SK-N-SH treated with all-trans-retinoic acid at 6 μM for 48 hours (cell line): ENCODE results near the gene ZAR1L.

ENCODE experiments used
- ATAC-seq: fragments of 200-7000 bp; cut with Tn5 transposase; 3 replicates; pipeline ENCODE4 v1.9.1; 2020; ENCODE audit warnings: mild to moderate bottlenecking, moderate library complexity
- BACH2 ChIP-seq: fragments of 250-450 bp; sonication (Bioruptor Pico); IDR thresholded peaks from 2 replicates; pipeline ENCODE4 v1.9.0; 2021; ENCODE audit warnings: mild to moderate bottlenecking, borderline replicate concordance
- CREB5 ChIP-seq: fragments of 250-450 bp; sonication (Bioruptor Pico); IDR thresholded peaks from 2 replicates; pipeline ENCODE4 v1.5.1; 2020; ENCODE audit warnings: low read depth, mild to moderate bottlenecking, moderate library complexity
- CSDC2 ChIP-seq: fragments of 250-450 bp; sonication (Bioruptor Pico); IDR thresholded peaks from 2 replicates; pipeline ENCODE4 v1.5.0; 2020; ENCODE audit warnings: mild to moderate bottlenecking, moderate library complexity
- CSRNP3 ChIP-seq: fragments of 250-450 bp; sonication (Bioruptor Pico); IDR thresholded peaks from 2 replicates; pipeline ENCODE4 v1.5.1; 2021; ENCODE audit warnings: mild to moderate bottlenecking, moderate library complexity
- ESRRG ChIP-seq: fragments of 250-450 bp; sonication (Bioruptor Pico); IDR thresholded peaks from 2 replicates; pipeline ENCODE4 v1.6.1; 2021; ENCODE audit warnings: mild to moderate bottlenecking
- GLIS3 ChIP-seq: fragments of 250-450 bp; sonication (Bioruptor Pico); IDR thresholded peaks from 2 replicates; pipeline ENCODE4 v1.5.0; 2020; ENCODE audit warnings: mild to moderate bottlenecking, moderate library complexity
- ISL1 ChIP-seq: fragments of 250-450 bp; sonication (Bioruptor Pico); IDR thresholded peaks from 2 replicates; pipeline ENCODE4 v2.1.2; 2022; ENCODE audit warnings: mild to moderate bottlenecking, moderate library complexity
- OSR1 ChIP-seq: fragments of 250-450 bp; sonication (Bioruptor Pico); IDR thresholded peaks from 2 replicates; pipeline ENCODE4 v1.8.0; 2022; ENCODE audit warnings: moderate library complexity, mild to moderate bottlenecking, inconsistent platforms
- PPARA ChIP-seq: fragments of 250-450 bp; sonication (Bioruptor Pico); IDR thresholded peaks from 2 replicates; pipeline ENCODE4 v1.5.0; 2020; ENCODE audit warnings: mild to moderate bottlenecking, borderline replicate concordance
- RARB ChIP-seq: fragments of 250-450 bp; sonication (Bioruptor Pico); IDR thresholded peaks from 2 replicates; pipeline ENCODE4 v1.8.0; 2021; ENCODE audit warnings: mild to moderate bottlenecking, moderate library complexity
- TCF4 ChIP-seq: fragments of 250-450 bp; sonication (Bioruptor Pico); IDR thresholded peaks from 2 replicates; pipeline ENCODE4 v1.8.0; 2021; ENCODE audit warnings: mild to moderate bottlenecking, moderate library complexity, borderline replicate concordance
- TOX ChIP-seq: fragments of 250-450 bp; sonication (Bioruptor Pico); IDR thresholded peaks from 2 replicates; pipeline ENCODE4 v1.8.0; 2021; ENCODE audit warnings: mild to moderate bottlenecking, moderate library complexity, borderline replicate concordance
- ZC3H10 ChIP-seq: fragments of 250-450 bp; sonication (Bioruptor Pico); IDR thresholded peaks from 2 replicates; pipeline ENCODE4 v1.5.1; 2021; ENCODE audit warnings: mild to moderate bottlenecking, moderate library complexity
- ZFP3 ChIP-seq: fragments of 250-450 bp; sonication (Bioruptor Pico); IDR thresholded peaks from 2 replicates; pipeline ENCODE4 v1.5.0; 2020; ENCODE audit warnings: mild to moderate bottlenecking, moderate library complexity
- ZFP30 ChIP-seq: fragments of 450-650 bp; formaldehyde crosslinking; IDR thresholded peaks from 2 replicates; pipeline ENCODE4 v1.5.0; 2022; ENCODE audit warnings: mild to moderate bottlenecking, moderate library complexity
- ZNF565 ChIP-seq: fragments of 450-650 bp; formaldehyde crosslinking; conservative IDR thresholded peaks from 2 replicates; pipeline ENCODE4 v1.5.0; 2020; ENCODE audit warnings: low read depth, mild to moderate bottlenecking, moderate library complexity
- ZNF70 ChIP-seq: fragments of 450-650 bp; formaldehyde crosslinking; IDR thresholded peaks from 2 replicates; pipeline ENCODE4 v1.5.0; 2020; ENCODE audit warnings: mild to moderate bottlenecking, moderate library complexity
- ZNF8 ChIP-seq: fragments of 450-650 bp; formaldehyde crosslinking; IDR thresholded peaks from 2 replicates; pipeline ENCODE4 v1.5.0; 2020; ENCODE audit warnings: mild to moderate bottlenecking, moderate library complexity
- TF ChIP-seq, protein P1 (sequence below): fragments of 250-450 bp; sonication (Bioruptor Pico); IDR thresholded peaks from 2 replicates; pipeline ENCODE4 v1.8.0; 2020; ENCODE audit warnings: mild to moderate bottlenecking, moderate library complexity, borderline replicate concordance
- TF ChIP-seq, protein P2 (sequence below): fragments of 250-450 bp; sonication (Bioruptor Pico); IDR thresholded peaks from 2 replicates; pipeline ENCODE4 v1.5.0; 2020; ENCODE audit warnings: mild to moderate bottlenecking, moderate library complexity
- TF ChIP-seq, protein P3 (sequence below): fragments of 250-450 bp; sonication (Bioruptor Pico); IDR thresholded peaks from 2 replicates; pipeline ENCODE4 v1.8.0; 2021; ENCODE audit warnings: low read depth, mild to moderate bottlenecking, moderate library complexity, borderline replicate concordance

ZAR1L gene

GRCh38 chr13:32281096-32281495, 34.1 kb downstream of the ZAR1L start:
- no peak for TF ChIP-seq RARB (CRISPR knock-in tag)
- TF ChIP-seq ZFP30 = no peak
- TF ChIP-seq, all 23 proteins: peak for 0
- ATAC-seq = no peak

DNA sequence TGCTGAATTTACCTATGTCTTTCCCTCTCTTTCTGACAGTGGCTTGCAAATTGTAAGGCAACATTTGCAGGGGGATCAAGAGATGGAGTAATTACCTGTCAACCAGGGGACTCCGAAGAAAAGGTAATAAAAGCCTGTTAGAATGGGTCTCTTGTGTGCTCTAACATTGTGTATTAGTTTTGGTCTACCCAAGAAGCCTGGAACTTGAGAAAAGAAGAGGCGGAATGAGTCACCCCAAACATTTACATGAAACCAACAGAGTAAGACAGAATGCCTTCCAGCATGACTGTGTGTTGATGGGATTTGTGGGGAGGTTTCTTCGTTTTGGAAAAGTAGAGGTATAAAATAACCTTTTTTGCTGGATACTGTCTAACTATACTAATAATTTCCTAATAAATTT, 36.7 kb downstream of the ZAR1L start:
- no peak for ATAC-seq

DNA sequence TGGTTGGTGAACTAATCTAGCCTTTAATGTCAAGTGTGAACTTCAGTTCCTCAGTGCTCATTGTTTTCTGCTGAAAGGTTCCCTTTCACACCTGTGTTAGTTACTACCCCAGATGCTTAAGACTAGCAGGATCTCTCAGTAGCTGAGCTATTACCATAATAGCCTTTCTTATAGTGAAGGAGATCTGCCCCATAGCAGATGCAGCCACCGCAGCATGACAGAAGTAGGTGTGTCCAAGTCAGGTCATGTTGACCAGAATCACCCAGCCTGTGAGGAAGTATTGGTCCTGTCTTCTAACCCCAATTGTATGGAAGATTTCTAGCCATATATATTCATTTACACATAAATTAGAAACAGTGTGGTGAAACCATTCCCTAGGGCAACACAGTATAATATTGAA, 37.3 kb downstream of the ZAR1L start:
- ATAC-seq = no peak
- TF ChIP-seq TCF4 (CRISPR knock-in tag) = no peak
- no peak for TF ChIP-seq ISL1 (CRISPR knock-in tag)
- no peak for TF ChIP-seq OSR1 (CRISPR knock-in tag)
- TF ChIP-seq, protein P1, sequence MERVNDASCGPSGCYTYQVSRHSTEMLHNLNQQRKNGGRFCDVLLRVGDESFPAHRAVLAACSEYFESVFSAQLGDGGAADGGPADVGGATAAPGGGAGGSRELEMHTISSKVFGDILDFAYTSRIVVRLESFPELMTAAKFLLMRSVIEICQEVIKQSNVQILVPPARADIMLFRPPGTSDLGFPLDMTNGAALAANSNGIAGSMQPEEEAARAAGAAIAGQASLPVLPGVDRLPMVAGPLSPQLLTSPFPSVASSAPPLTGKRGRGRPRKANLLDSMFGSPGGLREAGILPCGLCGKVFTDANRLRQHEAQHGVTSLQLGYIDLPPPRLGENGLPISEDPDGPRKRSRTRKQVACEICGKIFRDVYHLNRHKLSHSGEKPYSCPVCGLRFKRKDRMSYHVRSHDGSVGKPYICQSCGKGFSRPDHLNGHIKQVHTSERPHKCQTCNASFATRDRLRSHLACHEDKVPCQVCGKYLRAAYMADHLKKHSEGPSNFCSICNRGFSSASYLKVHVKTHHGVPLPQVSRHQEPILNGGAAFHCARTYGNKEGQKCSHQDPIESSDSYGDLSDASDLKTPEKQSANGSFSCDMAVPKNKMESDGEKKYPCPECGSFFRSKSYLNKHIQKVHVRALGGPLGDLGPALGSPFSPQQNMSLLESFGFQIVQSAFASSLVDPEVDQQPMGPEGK (CRISPR knock-in tag) = no peak
- no peak for TF ChIP-seq ZNF8
- no peak for TF ChIP-seq ZFP3
- no peak for TF ChIP-seq ZNF70 (CRISPR knock-in tag)
- TF ChIP-seq CSRNP3 (CRISPR knock-in tag) = no peak
- TF ChIP-seq, protein P2, sequence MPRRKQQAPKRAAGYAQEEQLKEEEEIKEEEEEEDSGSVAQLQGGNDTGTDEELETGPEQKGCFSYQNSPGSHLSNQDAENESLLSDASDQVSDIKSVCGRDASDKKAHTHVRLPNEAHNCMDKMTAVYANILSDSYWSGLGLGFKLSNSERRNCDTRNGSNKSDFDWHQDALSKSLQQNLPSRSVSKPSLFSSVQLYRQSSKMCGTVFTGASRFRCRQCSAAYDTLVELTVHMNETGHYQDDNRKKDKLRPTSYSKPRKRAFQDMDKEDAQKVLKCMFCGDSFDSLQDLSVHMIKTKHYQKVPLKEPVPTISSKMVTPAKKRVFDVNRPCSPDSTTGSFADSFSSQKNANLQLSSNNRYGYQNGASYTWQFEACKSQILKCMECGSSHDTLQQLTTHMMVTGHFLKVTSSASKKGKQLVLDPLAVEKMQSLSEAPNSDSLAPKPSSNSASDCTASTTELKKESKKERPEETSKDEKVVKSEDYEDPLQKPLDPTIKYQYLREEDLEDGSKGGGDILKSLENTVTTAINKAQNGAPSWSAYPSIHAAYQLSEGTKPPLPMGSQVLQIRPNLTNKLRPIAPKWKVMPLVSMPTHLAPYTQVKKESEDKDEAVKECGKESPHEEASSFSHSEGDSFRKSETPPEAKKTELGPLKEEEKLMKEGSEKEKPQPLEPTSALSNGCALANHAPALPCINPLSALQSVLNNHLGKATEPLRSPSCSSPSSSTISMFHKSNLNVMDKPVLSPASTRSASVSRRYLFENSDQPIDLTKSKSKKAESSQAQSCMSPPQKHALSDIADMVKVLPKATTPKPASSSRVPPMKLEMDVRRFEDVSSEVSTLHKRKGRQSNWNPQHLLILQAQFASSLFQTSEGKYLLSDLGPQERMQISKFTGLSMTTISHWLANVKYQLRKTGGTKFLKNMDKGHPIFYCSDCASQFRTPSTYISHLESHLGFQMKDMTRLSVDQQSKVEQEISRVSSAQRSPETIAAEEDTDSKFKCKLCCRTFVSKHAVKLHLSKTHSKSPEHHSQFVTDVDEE (CRISPR knock-in tag) = no peak
- no peak for TF ChIP-seq GLIS3 (CRISPR knock-in tag)

More for the DNA sequence above, 36.7 kb downstream of the ZAR1L start:
- no peak for TF ChIP-seq PPARA
- TF ChIP-seq ESRRG (CRISPR knock-in tag) = no peak
- no peak for TF ChIP-seq ZNF565 (CRISPR knock-in tag)
- no peak for TF ChIP-seq CREB5
- TF ChIP-seq ZNF70 (CRISPR knock-in tag) = no peak
- no peak for TF ChIP-seq RARB (CRISPR knock-in tag)
- TF ChIP-seq ZC3H10 = no peak
- TF ChIP-seq OSR1 (CRISPR knock-in tag) = no peak

DNA sequence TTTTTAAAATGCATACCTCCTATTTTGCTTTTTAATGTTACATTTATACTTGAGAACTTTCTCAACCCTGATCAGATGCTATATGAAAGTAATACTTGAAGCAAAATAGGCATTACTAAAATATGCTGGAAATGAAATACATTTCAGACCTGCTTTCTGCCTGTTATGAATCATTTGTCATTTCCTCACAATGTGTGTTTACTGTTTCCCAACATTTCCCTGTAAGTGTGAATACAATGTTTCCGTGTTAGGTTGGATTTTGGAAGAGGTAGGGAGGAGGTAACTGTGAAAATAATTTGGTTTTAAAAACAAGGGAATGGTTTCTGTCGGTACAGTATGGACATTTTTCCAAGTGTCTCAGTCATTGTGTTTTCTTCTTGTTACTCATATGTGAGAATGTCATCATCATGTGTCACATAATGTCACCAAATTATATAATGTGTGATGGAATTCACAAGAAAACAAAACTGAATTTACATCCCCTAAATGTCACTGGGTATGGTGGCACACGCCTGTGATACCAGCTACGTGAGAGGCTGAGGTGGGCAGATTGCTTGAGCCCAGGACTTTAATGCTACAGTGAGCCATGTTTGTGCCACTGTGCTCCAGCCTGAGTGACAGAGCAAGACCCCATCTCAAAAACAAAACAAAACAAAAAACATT, 43.0 kb downstream of the ZAR1L start:
- TF ChIP-seq CSDC2 (CRISPR knock-in tag) (no peak), ZNF70 (CRISPR knock-in tag) (no peak), ZNF565 (CRISPR knock-in tag) (no peak)
- TF ChIP-seq, all 23 proteins: peak for 0
- no peak for ATAC-seq

GRCh38 chr13:32267836-32268439, 47.2 kb downstream of the ZAR1L start:
- no peak for ATAC-seq
- TF ChIP-seq ZFP3 (no peak), TCF4 (CRISPR knock-in tag) (no peak), BACH2 (CRISPR knock-in tag) (no peak), RARB (CRISPR knock-in tag) (no peak), TOX (CRISPR knock-in tag) (no peak), ISL1 (CRISPR knock-in tag) (no peak), GLIS3 (CRISPR knock-in tag) (no peak), CSRNP3 (CRISPR knock-in tag) (no peak), OSR1 (CRISPR knock-in tag) (no peak), ESRRG (CRISPR knock-in tag) (no peak), PPARA (no peak), ZNF565 (CRISPR knock-in tag) (no peak)
- TF ChIP-seq, protein P3, sequence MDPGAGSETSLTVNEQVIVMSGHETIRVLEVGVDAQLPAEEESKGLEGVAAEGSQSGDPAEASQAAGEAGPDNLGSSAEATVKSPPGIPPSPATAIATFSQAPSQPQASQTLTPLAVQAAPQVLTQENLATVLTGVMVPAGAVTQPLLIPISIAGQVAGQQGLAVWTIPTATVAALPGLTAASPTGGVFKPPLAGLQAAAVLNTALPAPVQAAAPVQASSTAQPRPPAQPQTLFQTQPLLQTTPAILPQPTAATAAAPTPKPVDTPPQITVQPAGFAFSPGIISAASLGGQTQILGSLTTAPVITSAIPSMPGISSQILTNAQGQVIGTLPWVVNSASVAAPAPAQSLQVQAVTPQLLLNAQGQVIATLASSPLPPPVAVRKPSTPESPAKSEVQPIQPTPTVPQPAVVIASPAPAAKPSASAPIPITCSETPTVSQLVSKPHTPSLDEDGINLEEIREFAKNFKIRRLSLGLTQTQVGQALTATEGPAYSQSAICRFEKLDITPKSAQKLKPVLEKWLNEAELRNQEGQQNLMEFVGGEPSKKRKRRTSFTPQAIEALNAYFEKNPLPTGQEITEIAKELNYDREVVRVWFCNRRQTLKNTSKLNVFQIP = no peak
